Keratinocyte (primary cell): ENCODE results near the gene EIF5AL1. TPM values are rescaled to one million over a fixed set of nuclear protein-coding genes. Genes with fewer than 3 reads are reported as not detected.

Experiments used
- DNase-seq: peaks from one replicate; pipeline ENCODE4 v3.0.0-alpha.2; 2011; ENCODE audit warnings: low read depth, missing footprints, low spot score
- FAIRE-seq: peaks from 2 replicates; lab custom pipeline; 2011; peaks lifted over from hg19 to GRCh38; lab: Jason Lieb, UNC
- H2AFZ ChIP-seq: 2 replicates; pipeline ENCODE4 v1.6.0; 2012; ENCODE audit warnings: low read length, control low read depth, inconsistent platforms; ENCODE audit not compliant: control insufficient read depth
- H3K27ac ChIP-seq: 2 replicates; pipeline ENCODE4 v1.5.1; 2011; ENCODE audit warnings: low read length; ENCODE audit not compliant: control insufficient read depth, insufficient read depth
- H3K27me3 ChIP-seq: 3 replicates; pipeline ENCODE4 v1.6.0; 2011; ENCODE audit warnings: low read length; ENCODE audit not compliant: control insufficient read depth, insufficient read depth; ENCODE audit errors: extremely low read depth
- H3K36me3 ChIP-seq, 2 experiments: 2 replicates in 1 of 2; 3 replicates in 1 of 2; pipeline ENCODE4 v1.5.1; 2011; ENCODE audit warnings: low read length in 2 of 2, mild to moderate bottlenecking in 1 of 2; ENCODE audit not compliant: control insufficient read depth in 2 of 2, insufficient read depth in 2 of 2; ENCODE audit errors: extremely low read depth in 1 of 2
- H3K4me1 ChIP-seq: 3 replicates; pipeline ENCODE4 v1.5.1; 2011; ENCODE audit warnings: low read length; ENCODE audit not compliant: control insufficient read depth, insufficient read depth; ENCODE audit errors: extremely low read depth
- H3K4me2 ChIP-seq: 3 replicates; pipeline ENCODE4 v1.6.0; 2011; ENCODE audit warnings: low read depth, low read length; ENCODE audit not compliant: control insufficient read depth, insufficient read depth; ENCODE audit errors: extremely low read depth
- H3K4me3 ChIP-seq, 3 experiments: fragments of 200-600 bp in 1 of 3; sonication (generic) in 1 of 3; 2 replicates in 2 of 3; 3 replicates in 1 of 3; pipeline ENCODE4 v1.5.1; 2011 to 2016; ENCODE audit warnings: low read length in 3 of 3, mild to moderate bottlenecking in 3 of 3, control low read depth in 2 of 3, inconsistent platforms in 1 of 3, low read depth in 1 of 3, mixed read lengths in 1 of 3, mixed run types in 1 of 3, moderate library complexity in 1 of 3; ENCODE audit not compliant: control insufficient read depth in 2 of 3, insufficient read depth in 2 of 3; ENCODE audit errors: extremely low read depth in 1 of 3
- H3K79me2 ChIP-seq: 2 replicates; pipeline ENCODE4 v1.6.0; 2012; ENCODE audit warnings: low read length; ENCODE audit not compliant: control insufficient read depth, insufficient read depth
- H3K9ac ChIP-seq: 3 replicates; pipeline ENCODE4 v1.6.0; 2011; ENCODE audit warnings: low read length; ENCODE audit not compliant: control insufficient read depth, insufficient read depth; ENCODE audit errors: extremely low read depth
- H3K9me1 ChIP-seq: 3 replicates; pipeline ENCODE4 v1.6.0; 2011; ENCODE audit warnings: low read length; ENCODE audit not compliant: control insufficient read depth, insufficient read depth; ENCODE audit errors: extremely low read depth
- H3K9me3 ChIP-seq: 2 replicates; pipeline ENCODE4 v1.5.1; 2012; ENCODE audit warnings: low read depth, low read length; ENCODE audit not compliant: control insufficient read depth
- H4K20me1 ChIP-seq: 3 replicates; pipeline ENCODE4 v1.6.0; 2011; ENCODE audit warnings: low read length; ENCODE audit not compliant: control insufficient read depth, insufficient read depth; ENCODE audit errors: extremely low read depth
- CTCF ChIP-seq, 3 experiments: IDR thresholded peaks in 1 of 3; conservative IDR thresholded peaks in 1 of 3; optimal IDR thresholded peaks in 1 of 3; 2 replicates in 2 of 3; 3 replicates in 1 of 3; pipeline versions ENCODE3 to v1.5.1; 2011; ENCODE audit warnings: low read length in 3 of 3, mild to moderate bottlenecking in 3 of 3, moderate library complexity in 2 of 3, control low read depth in 1 of 3, inconsistent platforms in 1 of 3; ENCODE audit not compliant: insufficient read depth in 2 of 3; ENCODE audit errors: extremely low read depth in 1 of 3
- EZH2 ChIP-seq: IDR thresholded peaks from one replicate; pipeline ENCODE4 v1.6.1; 2012; ENCODE audit warnings: inconsistent platforms, mild to moderate bottlenecking, low read length, moderate library complexity
- dilution Hi-C: fragments of 300-500 bp; cut with MboI; formaldehyde crosslinking; loops from one replicate; pipeline ENCODE4 v1.7.0; 2020; ENCODE audit warnings: low sequenced_read_pairs; ENCODE audit not compliant: extremely low pct_ligation_motif_present
- polyA plus RNA-seq, 5 experiments: library from polyadenylated mRNA; depleted of rRNA in 3 of 5; stranded (reverse) in 3 of 5; stranded (forward) in 1 of 5; unstranded in 1 of 5; fragments of >200 nt; gene quantifications; 1 replicate in 1 of 5; 2 replicates in 3 of 5; 3 replicates in 1 of 5; pipeline versions ENCODE4 v1.2.1 to v1.2.3, GENCODE V29; 2011 to 2012; ENCODE audit warnings: missing spikeins in 2 of 5, low read depth in 1 of 5, low replicate concordance in 1 of 5

Gene EIF5AL1
- polyA plus RNA-seq, 1 donor (not counting 4 experiments of a cell fraction or from before 2014, with no cell fraction given), result 1.2 TPM

GRCh38 chr10:79471776-79472175 is 40.6 kb upstream of the EIF5AL1 start:
- Histone ChIP-seq H3K79me2 (no peaks in the 10 kb centered on the region), H3K9me1 (no peaks in the 10 kb centered on the region), H3K4me1 (no peaks in the 10 kb centered on the region), H3K4me3 (no peak overlapping the region), H3K27ac (no peak overlapping the region), H2AFZ (no peak overlapping the region), H3K9ac (no peak overlapping the region), H3K9me3 (no peaks in the 10 kb centered on the region), H3K4me2 (no peak overlapping the region), H3K27me3 (no peaks in the 10 kb centered on the region), H3K36me3 (no peaks in the 10 kb centered on the region), H4K20me1 (no peaks in the 10 kb centered on the region)
- dilution Hi-C loops, result no loop called here
- TF ChIP-seq CTCF (optimal IDR thresholded peaks at IDR 0.05 in 1 of 3, IDR thresholded peaks at IDR 0.05 in 1 of 3, conservative IDR thresholded peaks at IDR 0.05 in 1 of 3; ENCODE audit: extremely low read depth in 1 of 3, insufficient read depth in 2 of 3, low read length in 3 of 3), result no peak
- TF ChIP-seq EZH2, result no peak
- DNase-seq (no peak), FAIRE-seq (no peak)

DNA sequence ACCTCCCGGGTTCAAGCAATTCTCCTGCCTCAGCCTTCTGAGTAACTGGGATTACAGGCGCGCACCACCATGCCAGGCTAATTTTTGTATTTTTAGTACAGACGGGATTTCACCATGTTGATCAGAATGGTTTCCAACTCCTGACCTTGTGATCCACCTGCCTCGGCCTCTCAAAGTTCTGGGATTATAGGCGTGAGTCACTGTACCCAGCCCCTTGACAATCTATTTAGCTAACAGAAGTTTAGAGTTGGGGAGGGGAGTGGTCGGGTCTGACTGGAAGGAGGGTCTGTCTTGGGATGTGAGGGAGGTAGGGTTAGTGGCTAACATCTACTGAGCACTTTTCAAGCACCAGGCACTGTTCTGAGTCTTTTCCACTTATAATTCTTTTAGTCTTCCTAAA is 39.9 kb upstream of the EIF5AL1 start:
- H2AFZ ChIP-seq, result no peak overlapping the region
- no peaks in the 10 kb centered on the region for H3K79me2 ChIP-seq
- dilution Hi-C loops, result no loop called here
- no peaks in the 10 kb centered on the region for H3K9me3 ChIP-seq
- H3K9ac ChIP-seq, result no peak overlapping the region
- no peak overlapping the region for H3K4me3 ChIP-seq
- H3K36me3 ChIP-seq, result no peaks in the 10 kb centered on the region
- no peak for TF ChIP-seq EZH2
- no peak for TF ChIP-seq CTCF (optimal IDR thresholded peaks at IDR 0.05 in 1 of 3, IDR thresholded peaks at IDR 0.05 in 1 of 3, conservative IDR thresholded peaks at IDR 0.05 in 1 of 3; ENCODE audit: extremely low read depth in 1 of 3, insufficient read depth in 2 of 3, low read length in 3 of 3)
- DNase-seq, result no peak
- no peak overlapping the region for H3K4me2 ChIP-seq
- H3K27me3 ChIP-seq, result no peaks in the 10 kb centered on the region
- H3K9me1 ChIP-seq, result no peaks in the 10 kb centered on the region
- FAIRE-seq, result no peak
- no peak overlapping the region for H3K27ac ChIP-seq
- H3K4me1 ChIP-seq, result no peaks in the 10 kb centered on the region
- no peaks in the 10 kb centered on the region for H4K20me1 ChIP-seq
